Measurements from ENCODE around the gene STK17B.

STK17B gene

DNA sequence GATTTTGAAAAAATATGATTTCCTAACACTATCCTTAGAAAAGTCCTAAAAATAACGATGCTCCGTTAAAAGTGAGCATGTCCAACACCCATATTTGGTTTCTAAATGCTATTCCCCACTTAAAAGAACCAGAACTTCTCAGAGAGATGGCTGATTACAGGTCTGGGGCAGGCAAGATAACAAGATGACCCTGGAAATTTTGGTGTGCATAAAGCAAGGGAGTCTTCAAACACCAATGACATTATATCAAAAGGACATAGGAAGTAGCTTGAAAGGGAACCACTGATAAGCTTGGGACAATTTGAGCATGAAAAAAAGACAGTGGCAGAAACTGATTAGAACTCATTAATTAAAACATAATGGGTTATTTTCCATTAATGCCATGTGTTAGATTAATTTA lies 17.9 kb downstream of the STK17B start:
- no peak for DNase-seq

DNA sequence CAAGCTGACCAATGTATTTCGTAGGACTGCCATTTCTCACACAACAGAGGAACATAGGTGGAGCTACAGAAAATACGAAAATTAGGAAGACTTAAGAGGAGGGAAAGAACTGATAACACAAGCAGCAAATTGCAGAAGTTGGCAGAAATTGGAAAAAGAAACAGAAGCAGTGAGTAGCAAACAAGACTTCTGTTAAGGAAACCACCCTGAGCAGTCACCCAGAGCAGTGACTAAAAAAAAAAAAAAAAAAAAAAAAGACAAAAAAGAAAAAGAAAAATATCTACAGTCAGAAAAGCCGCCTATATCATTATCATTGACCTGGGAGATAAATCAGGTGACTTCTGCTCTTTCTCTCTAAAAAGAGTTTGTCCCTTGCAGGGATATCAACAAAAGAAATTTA lies 21.4 kb downstream of the STK17B start:
- DNase-seq: no peak

DNA sequence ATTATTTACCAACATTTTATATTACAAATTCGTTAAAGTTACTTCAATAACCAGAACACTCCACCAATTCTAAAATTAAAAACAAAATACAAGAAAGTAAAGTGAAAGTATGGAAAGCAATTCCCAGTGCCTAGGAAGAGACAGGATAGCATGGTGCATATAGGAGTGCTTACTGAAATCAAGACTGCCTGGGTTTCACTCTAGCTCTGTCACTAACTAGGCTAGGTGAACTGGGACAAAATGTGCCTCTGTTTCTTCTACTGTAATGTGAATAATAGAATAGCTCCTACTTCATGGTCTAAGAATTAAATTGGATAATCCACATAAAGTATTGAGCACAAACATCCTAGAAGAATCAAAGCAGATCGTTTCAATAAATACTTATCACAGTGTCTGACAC lies 22.6 kb downstream of the STK17B start:
- no peak for DNase-seq

DNA sequence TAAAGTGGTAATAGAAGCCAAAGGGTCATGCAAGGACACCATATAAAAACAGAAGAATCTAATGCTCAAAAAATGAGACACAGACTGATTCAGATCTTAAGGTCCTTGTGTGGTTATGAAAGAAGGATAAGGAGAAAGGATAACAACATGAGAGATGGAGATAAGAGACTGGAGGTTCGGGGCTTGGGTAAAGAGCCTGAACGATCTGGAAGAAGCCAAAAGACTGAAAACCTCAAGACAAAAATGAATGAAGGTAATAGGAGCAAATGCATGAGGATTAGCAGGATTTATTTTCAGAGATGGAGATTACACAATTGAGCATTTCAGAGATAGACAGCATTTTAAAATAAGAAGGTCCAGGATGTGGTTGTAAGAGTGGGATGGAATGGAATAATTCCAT lies 26.1 kb downstream of the STK17B start:
- DNase-seq: no peak

DNA sequence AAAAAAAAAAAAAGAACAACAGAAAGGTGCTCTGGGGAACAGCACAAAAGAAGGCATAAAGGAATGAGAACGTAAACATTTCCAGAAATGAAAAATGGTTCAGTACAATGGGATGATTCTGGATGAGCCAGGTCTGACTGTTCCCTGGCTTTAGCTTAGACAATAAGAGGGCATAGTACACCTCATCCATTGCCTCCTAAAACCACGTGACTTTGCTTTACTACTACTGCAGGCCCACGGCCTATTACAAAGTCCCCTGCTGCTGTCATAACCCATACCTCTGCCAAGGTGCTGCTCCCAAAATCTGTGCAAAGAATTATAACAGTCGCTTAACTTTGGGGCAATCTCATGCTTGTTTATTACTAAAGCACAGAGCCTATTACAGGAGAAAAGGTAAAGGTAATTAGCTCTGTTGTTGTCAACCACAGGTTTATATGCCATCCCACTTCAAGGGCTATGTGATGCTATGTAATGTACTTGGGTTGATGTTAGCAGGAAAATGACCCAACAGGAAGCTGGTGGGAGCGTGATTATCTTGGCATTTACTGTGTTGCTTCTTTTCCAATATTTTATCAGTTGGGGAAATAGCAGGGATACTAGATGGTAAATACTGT lies 26.8 kb downstream of the STK17B start:
- DNase-seq: no peak

DNA sequence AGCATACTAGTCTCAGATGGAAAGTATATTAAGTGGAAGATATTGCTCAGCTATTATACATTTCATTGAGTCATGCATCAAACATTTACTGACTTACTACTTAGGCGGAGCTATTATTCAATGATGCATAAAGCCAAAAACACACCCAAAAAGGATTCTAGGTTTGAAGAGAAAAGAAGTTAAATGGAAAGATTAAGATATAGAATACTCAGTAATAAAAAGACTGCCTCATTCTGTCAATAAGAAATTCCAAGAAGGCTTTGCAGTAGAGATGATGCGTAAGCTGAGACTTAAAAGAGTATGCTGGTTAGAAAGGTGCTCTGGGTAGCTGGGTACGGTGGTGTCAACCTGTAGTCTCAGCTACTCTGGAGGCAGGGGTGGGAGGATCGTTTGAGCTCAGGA lies 27.6 kb downstream of the STK17B start:
- DNase-seq: no peak

DNA sequence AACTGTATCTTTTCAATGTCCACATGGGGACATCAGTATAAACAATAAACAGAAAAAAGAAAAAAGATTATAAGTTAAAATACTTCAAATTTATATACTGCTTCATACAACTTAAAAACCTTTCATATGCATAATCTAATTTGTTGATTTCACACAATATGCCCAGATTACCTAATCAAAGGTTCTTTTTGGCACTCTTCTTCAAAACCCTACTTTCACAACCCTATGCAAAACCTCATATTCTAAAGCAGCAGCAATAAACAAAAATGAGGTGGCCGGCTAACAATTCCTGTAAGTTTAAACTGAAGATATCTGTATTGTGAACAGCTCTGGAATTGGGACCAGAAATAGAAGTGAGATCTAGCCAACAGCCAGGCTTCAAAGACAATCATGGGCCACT lies 28.6 kb downstream of the STK17B start:
- DNase-seq: no peak

DNA sequence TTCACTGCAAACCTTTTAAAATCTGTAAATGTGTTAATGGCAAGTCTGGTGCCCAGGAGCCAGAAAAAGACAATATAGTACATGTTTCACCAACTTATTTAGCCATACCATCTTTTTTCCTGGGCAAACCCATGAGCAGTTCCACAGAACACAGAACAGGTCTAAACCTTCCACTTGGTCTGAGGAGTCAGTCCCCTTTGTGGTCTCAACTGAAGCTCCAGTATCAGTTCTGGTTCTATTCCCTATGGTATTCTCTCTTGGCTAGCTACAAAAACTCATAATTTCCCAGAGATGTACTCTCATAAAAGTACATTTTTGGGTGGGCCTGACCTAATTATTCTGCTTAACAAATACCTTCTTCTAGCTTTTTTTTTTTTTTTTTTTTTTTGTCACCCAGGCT lies 31.2 kb downstream of the STK17B start:
- DNase-seq: no peak

DNA sequence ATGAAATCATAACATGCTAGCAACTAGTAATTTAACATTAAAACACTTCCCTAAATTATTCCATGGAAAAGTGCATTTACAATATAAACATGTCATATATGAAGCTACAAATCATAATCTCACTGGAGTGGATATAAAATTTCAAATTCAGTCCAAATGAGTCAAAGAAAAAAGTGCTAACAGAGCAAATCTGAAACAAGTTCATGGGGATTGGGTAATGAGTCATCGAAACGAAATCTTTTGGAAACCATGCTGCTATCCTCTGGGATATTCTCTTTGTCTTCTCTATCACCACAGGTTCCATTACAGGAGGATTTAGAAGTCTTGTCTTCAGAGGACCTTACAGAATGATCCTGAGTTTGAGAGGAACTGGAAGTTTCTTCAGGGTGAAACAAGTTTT lies 34.1 kb downstream of the STK17B start:
- no peak for DNase-seq

DNA sequence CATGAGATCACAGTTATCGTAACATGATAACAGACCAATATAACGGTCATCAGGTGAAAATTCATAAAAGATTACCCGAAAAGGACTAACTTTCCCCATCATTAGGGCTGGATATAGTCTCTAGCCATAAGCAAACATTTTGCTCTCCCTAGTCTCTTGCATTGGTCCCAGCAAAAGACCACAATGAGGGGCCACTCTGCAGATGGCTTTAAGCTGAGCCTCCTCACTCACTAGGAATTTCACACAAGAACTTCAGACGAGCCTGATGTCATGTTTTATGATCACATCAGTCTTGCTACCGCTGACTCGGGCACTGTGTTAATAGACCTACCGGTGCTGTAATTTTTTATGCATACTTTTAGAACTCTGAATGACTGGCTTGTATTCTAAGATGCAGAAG lies 35.2 kb downstream of the STK17B start:
- no peak for DNase-seq

DNA sequence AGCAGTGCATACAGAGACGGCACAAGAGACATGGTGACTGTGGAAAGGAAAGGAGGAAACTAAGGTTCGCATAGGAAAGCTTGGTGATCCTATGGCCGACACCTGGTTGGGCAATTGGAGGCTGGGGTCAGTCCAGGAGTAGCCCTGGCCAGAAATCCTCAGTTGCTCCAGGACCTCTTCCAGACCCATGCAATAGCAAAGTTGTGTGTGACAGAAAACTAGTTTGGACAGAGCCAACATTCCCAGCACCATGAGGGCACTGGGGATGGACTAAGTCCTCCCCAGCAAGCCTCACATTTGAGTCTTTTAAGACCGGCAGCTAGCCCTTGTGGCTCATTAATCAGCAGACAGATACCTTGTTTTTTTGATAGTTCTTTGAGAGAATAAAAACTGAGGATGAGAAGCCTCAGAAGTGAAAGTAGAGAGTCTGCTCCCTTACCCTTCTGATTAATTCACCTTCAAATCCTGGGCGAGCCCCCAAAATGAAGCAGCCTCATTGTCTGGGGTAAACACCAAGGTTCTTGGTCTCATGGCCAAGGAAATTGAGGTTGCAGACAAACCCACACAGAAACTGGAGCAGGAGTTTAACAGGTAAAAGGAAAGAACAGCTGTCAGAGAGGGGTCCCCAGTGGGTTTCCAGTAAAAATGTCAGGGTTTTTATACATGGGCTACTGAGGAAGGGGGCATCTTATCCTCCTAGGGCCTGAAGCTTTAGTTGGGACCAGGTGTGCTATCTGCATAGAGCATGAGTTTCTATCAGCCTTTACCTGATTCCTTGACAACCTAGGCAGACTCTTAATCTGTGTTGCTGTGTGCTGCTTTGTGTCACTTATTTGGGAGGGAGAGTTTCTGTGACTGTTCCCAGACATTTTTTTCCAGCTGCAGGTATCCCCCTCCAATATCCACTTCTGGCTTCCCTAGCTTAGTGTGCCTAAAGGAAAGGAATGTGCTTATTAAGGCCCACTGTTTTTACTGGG lies 39.1 kb downstream of the STK17B start:
- DNase-seq: peak in 3 of 5 experiments; percentile 24 to 60 (median 26)

DNA sequence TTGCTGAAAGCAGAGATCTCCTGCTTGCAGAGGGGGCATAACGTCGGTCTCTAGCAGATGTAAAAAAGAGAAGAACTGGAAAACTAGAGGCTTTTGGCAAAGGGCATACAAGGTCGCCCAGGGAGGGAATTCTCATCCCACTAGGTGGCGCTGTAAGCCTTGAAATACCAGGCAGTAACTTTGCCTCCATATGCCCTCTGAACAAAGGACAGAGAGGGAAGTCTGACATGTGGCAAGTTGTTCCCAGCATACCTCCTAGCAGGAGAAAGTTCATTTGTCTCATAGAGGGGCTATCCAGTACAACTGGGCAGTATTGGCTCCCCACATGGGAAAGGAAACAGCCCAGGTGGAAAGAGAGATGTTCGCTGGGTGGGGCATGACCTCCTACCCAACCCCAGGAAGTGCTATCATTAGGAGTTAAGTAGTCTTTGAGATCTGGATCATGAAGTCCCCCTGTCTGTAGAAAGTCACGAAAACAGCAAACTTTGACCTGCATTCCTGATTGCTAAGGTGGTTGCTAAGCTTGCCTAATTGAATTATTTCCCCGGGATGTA lies 39.9 kb downstream of the STK17B start:
- DNase-seq: peak in 4 of 5 experiments; percentile 44 to 74 (median 50)

DNA sequence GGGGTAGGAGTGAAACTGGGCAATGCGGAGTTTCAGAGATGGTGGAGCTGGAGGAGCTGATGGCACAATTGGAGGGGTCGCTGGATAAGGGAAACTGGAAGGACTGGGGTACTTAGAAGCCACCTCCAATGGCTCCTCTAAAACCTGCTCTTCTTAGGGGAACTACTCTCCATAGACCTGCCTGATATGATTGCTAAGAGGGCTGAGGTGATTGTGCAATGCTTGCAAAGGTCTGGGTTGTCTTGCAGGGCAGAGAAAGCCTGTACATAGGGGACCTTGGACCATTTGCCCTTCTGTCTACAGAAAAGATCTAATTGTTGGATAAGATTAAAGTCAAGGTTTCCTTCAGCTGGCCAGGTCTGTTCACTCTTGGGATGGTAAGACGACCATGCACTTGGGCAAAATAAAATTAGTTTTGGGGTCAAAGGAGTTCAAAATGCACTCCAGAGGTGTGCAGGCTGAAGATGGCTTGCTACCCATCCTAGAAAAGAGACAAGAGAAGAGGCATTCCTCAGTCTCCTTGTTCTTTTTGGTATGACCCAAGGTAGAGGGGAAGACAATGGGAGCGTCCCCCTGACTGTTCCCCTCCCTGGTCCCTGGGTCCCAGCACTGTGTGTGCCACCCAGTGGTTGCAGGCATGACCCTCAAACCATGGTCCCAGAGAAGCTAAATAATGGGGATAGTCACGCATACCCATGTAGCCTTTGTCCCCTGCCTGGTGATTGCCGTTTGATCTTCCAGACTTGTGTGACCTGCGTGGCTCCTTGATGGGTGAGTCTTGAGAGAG lies 41.1 kb downstream of the STK17B start:
- DNase-seq: peak in 1 of 5 experiments; percentile 48

DNA sequence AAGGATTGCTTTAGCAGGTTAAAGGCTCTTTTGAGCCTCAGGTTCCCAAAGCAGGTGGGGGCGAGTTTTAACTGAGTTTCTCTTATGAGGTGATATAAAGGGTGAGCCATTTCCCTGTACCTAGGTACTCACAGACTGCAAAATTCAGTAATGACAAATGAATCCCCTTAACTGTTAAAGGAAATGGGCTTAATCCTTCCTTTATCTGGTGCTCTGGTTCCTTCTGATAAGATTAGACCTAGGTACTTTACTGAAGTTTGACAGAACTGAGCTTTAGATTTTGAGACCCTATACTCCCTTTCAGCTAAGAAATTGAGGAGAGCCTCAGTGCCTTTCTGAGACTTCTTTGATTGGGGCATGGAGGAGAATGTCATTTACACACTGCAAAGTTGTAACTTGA lies 42.6 kb downstream of the STK17B start:
- DNase-seq: no peak

DNA sequence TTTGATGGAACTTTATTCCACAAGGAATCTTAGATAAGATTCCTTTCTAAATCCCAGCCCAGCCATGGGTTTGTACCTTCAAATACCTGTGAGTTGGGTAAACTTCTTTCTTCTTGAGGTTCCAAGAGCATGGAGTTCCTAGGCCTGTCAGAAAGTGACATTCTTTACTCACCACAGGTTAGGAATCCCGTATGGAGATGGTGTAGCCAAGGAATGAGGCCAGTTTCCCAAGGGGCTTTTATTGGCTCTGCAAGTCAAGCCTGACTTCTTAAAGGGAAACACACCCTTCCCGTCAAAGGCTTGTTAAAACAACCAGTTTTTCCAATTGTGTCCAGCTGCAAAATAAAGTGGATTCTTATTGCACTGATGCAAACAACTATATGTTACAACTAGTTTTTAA lies 45.8 kb downstream of the STK17B start:
- no peak for DNase-seq

DNA sequence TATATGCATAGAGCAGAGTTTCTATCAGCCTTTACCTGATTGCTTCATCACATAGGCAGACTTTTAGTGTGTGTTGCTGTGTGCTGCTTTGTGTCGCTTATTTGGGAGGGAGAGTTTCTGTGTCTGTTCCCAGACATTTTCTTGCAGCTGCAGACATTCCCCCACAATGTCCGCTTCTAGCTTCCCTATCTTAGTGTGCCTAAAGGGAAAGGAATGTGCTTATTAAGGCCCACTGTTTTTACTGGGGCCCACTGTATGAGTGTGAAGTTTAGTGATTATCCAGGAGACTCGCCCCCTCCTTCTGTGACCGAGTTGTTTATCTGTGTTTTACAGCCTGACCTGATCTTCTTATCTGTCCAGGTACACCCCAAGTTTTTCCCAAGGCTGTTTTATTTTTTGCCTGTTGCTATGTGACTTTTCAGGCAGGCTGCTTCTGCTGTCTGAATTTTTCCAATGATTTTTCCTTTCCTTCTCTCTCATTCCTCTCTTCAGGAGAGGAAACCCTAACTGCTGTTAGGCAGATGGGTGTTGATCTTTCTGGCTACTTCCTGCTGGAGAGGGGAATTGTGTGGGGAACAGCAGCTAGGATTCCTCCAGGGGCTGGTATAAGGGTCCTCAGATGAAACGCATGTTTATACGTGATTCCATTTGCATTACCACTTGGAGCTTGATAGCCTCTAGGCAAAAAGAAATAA lies 47.6 kb downstream of the STK17B start:
- no peak for DNase-seq

DNA sequence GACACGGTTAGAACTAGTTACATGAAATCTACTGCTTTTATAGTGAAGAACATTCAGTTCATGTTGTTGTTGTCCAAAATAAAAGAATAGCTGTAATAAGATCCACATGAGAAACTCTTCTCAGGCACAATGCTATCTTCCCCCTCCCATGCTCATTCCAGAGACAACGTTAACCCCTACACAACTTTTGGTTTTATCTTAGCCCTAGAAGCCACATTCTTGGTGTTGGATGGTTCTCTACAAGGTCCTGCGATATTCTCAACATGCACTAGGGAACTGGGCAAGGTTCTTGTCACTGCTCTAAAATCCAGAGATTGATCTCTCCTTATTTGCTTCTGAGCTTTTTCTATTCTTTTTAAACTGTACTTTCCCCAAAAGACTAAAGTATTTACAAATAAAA lies 51.5 kb downstream of the STK17B start:
- DNase-seq: no peak

DNA sequence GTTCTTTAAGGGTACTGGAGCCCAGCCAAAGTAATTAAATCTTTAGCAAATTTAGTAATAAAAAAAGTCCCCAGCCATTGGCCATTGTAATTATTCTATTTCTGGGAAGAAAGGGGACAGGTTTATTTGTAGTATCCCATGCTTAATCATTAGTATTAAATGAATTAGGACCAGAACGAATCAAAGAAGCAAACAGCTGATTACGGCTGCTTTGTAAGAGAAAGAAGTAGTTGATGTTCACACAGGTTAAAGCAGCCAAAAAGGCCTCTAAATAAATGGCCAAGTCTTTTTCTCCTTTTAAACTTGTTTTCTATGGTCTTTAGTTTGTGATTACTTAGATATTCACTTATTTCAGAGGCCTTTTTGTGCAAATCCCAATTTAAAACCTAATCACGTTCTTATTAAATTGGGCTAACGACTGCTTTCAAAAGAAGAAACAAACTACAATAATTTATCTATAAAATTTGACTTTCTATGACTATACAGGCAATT lies 54.1 kb downstream of the STK17B start:
- DNase-seq: no peak

DNA sequence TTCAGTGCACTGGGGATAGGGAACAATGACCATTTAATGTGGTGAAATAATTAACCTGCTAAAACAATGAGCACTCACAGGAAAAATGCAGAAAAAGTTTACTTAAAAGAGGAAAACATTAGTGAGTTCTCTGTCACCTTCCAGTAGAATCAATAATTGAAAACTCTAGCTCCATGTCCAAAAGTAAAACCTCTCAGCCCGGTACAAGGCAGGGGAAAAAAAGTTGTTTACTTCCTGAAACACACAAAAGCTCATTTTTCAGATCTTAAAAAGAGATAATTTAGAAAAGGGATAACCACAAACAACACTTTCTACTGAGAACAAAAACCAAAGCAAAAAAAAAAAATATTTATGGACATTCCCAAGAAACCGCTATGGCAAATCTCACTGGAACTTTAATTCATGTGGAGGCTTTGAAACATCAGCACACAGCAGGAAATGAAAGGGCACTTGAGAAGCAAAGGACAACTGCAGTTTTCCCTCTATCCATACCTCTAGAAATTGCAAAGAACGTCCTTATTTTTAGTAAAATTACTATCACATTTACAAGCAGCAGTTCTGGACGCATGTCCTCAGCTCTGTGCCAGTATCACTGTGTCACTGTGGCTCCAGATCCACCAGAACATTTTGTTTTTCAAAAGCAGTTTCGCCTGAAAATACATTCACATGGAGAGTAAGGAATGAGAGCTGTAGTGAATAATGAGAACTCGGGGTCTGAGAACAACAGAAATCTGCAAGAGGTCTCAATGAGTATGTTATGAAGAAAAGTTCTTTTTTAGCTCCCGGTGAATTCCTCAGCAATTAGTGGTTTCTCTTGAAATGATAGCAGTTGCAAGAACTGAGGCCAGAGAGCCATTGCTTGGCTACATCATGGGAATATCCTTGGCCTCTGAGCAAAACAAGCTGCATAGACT lies 58.1 kb downstream of the STK17B start:
- DNase-seq: no peak

DNA sequence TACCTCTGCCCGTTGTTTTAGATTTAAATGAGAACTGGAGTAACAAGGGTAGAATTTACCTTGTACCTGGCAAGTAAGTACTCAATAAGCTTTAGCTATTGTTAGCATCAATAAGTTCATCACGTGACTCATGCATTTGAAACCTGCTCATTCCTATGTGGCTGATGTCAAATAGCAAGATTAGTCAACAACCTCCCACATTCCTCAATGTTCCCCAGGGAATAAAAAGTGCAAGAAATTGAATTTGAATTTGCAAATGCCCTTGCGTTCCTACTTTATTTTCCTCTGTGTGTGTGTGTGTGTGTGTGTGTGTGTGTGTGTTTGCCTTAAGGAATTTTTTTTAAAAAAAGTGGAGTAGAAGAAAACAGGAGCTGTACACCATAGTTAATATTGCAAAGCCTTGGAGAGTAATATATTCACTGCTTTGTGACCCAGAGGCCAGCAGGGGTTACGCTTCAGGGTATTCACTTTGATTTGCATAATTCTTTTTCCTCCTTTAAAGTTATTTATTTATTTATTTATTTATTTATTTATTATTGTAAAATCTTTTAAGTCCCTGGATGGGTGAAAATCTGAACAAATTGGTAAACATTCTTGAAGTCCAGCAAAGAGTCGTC lies 58.9 kb downstream of the STK17B start:
- no peak for DNase-seq

DNA sequence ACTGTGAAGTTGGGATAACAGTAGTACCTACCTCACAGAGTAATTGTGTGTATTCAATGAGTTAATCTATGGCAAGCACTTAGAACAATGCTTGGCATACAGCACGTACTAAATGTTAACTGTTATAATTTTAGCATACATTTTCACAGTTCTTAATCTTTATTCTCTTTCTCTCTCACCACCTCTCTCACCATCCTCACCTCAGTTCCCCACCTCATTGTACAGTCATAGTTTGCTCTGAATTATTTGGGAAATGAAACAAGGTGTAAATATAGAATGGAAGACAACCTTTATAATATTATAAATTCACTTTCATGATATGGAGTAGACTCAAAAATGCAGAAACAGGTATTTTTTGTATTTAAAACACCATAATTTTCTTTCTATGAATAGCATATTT lies 62.8 kb downstream of the STK17B start:
- no peak for DNase-seq

Measured in T-helper 2 cell (primary cell).